HAP-1 (cell line): ENCODE results near the gene TUNAR.
"Not testable (repeated sequence)": the region's sequence is repeated elsewhere in the genome, so short reads cannot be mapped to it uniquely, and the experiment has no call there.

Experiments
- DNase-seq, 2 experiments: peaks; one replicate each; pipeline ENCODE4 v3.0.0-alpha.2; 2016 to 2020; ENCODE audit warnings: low spot score in 2 of 2
- H3K27me3 ChIP-seq: fragments of 250-450 bp; sonication (Bioruptor Pico); 2 replicates; pipeline ENCODE4 v1.5.1; 2020; ENCODE audit warnings: low read depth, mild to moderate bottlenecking, moderate library complexity
- H3K36me3 ChIP-seq: fragments of 250-450 bp; sonication (Bioruptor Pico); replicated peaks from 2 replicates; pipeline ENCODE4 v1.5.1; 2020; ENCODE audit warnings: mild to moderate bottlenecking
- H3K4me1 ChIP-seq: fragments of 250-450 bp; sonication (Bioruptor Pico); 2 replicates; pipeline ENCODE4 v1.5.1; 2020; ENCODE audit warnings: mild to moderate bottlenecking
- H3K4me3 ChIP-seq: fragments of 250-450 bp; sonication (Bioruptor Pico); 2 replicates; pipeline ENCODE4 v1.5.1; 2020; ENCODE audit warnings: mild to moderate bottlenecking, moderate library complexity
- H3K9me3 ChIP-seq: fragments of 250-450 bp; sonication (Bioruptor Pico); 2 replicates; pipeline ENCODE4 v1.5.1; 2020; ENCODE audit warnings: mild to moderate bottlenecking, moderate library complexity
- in situ Hi-C: fragments of 300-500 bp; cut with MboI; formaldehyde crosslinking; loops from 3 replicates; pipeline ENCODE4 v1.14.3; 2020; ENCODE audit warnings: low sequenced_read_pairs, inconsistent platforms, mixed read lengths

The TUNAR gene

GRCh38 chr14:95946867-95947266 lies 70.2 kb downstream of the TUNAR start:
- Histone ChIP-seq H3K4me1 (peaks cover 23% of the 10 kb centered on the region), H3K4me3 (no peak overlapping the region), H3K9me3 (peaks cover 9% of the 10 kb centered on the region; the same call in 1 of the 2 replicates), H3K36me3 (no peaks in the 10 kb centered on the region), H3K27me3 (no peaks in the 10 kb centered on the region)
- in situ Hi-C loops = no loop called here
- peak; percentile 8 to 45 for DNase-seq

GRCh38 chr14:95948558-95948981 lies 71.9 kb downstream of the TUNAR start:
- H3K36me3 ChIP-seq = no peaks in the 10 kb centered on the region
- peaks cover 23% of the 10 kb centered on the region for H3K4me1 ChIP-seq
- in situ Hi-C loops = no loop called here
- no peaks in the 10 kb centered on the region for H3K9me3 ChIP-seq
- H3K27me3 ChIP-seq = no peaks in the 10 kb centered on the region
- DNase-seq = peak; percentile 89 to 97
- H3K4me3 ChIP-seq = no peak overlapping the region

DNA sequence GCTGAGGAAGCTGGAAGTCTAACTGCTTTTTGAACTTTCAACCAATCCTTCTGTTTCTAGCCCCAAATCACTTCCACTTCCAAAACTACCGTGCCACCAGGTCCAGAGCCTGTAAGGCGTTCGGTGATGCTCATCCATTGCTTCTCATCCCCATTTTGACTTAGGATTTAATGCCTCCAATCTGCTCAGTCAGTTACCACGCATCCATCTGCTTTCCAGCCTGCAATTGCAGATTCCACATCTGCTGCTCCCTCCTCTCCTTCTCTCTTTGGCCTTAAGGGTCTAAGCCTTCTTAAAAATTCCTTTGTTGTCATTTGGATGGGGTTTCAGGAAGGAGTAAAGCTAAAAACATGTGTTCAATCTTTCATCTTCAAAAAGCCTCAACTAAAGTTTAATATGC lies 74.7 kb downstream of the TUNAR start:
- Histone ChIP-seq H3K9me3 (no peaks in the 10 kb centered on the region), H3K36me3 (no peaks in the 10 kb centered on the region), H3K4me1 (peaks cover 18% of the 10 kb centered on the region), H3K27me3 (no peaks in the 10 kb centered on the region), H3K4me3 (no peak overlapping the region)
- in situ Hi-C loops = no loop called here
- DNase-seq = no peak

DNA sequence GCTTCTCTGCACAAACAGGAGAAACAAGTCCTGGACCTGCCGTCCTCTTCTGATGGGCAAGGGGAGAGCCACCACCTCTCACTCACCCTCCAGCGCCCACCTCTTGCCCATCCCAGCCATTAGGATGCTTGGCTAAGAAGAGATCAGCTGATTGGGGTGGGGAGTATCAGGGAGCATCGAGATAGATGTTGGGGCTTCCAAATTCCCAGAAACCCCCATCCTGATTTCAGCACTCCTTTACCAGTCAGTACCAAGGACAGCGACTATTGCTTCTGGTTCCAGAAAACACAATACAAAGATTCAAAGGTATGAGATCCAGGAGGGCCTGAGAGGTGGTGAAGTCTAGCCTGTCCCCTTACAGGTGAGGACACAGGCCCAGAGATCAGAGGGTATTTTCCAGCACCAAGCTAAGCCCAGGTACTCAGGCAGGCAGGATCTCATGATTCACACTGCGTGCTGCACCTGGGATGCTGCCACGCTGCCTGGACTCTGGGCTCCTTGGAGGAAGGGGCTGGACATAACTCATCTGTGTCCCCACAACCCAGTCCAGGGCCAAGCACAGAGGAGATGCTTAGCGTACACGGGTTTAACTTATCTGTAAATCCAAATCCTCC lies 76.6 kb downstream of the TUNAR start:
- H3K27me3 ChIP-seq = no peaks in the 10 kb centered on the region
- DNase-seq = peak; percentile 36 to 54
- peaks cover 8% of the 10 kb centered on the region for H3K4me1 ChIP-seq
- in situ Hi-C loops = no loop called here
- H3K36me3 ChIP-seq = no peaks in the 10 kb centered on the region
- H3K9me3 ChIP-seq = no peaks in the 10 kb centered on the region
- no peak overlapping the region for H3K4me3 ChIP-seq

DNA sequence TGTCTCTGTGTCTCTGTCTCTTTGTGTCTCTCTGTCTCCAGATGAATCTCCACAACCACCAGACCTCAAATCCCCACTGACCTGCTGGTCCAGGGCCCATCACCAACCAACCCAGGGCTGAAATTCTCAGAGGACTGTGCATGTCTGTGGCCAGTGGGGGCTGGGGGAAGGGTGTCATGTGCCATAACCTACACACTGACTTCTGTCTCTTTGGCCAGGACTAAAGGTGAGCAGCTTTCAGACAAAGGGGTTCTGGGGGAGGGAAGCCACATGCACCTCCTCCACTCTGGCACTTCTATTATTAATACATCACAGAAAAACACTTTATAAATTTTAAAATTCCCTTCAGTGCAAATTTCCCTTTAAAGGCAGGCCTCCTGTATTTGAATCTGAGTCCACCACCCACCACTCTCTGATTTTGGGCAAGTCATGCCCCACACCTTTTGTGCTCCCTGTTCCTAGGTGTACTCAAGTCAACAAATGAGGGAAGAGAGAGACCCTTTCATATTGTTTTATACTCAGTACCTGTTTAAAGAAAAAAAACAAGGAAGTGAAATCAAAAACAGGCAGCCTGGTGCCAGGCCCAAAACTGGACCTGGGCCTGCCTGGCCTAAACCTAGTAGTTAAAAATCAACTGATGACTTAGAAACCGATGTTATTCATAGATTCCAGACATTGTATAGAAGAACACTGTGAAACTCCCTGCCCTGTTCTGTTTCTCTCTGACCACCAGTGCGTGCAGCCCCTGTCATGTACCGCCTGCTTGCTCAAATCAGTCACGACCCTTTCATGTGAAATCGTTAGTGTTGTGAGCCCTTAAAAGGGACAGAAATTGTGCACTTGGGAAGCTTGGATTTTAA lies 80.2 kb downstream of the TUNAR start:
- no peak for DNase-seq
- no peaks in the 10 kb centered on the region for H3K27me3 ChIP-seq
- no peaks in the 10 kb centered on the region for H3K36me3 ChIP-seq
- no peaks in the 10 kb centered on the region for H3K4me1 ChIP-seq
- in situ Hi-C loops = no loop called here
- H3K9me3 ChIP-seq = no peaks in the 10 kb centered on the region
- no peak overlapping the region for H3K4me3 ChIP-seq

DNA sequence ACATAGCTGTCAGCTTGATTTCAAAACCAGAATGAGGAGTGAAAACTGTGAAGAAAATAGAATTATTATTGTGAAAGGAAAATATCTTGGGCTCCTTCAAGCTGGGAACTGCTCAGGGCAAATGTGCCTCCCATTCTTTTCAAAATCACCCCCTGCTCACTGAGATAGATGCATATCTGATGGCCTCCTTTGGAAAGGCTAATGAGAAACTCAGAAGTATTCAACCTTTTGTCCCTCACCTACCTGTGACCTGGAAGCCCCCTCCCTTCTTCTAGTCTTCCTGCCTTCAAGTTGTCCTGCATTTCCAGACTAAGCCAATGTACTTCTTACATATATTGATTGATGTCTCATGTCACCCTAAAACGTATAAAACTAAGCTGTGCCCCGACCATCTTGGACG lies 81.5 kb downstream of the TUNAR start:
- in situ Hi-C loops = no loop called here
- Histone ChIP-seq H3K4me3 (no peak overlapping the region), H3K36me3 (no peaks in the 10 kb centered on the region), H3K27me3 (no peaks in the 10 kb centered on the region), H3K9me3 (no peaks in the 10 kb centered on the region), H3K4me1 (no peaks in the 10 kb centered on the region)
- DNase-seq = no peak

DNA sequence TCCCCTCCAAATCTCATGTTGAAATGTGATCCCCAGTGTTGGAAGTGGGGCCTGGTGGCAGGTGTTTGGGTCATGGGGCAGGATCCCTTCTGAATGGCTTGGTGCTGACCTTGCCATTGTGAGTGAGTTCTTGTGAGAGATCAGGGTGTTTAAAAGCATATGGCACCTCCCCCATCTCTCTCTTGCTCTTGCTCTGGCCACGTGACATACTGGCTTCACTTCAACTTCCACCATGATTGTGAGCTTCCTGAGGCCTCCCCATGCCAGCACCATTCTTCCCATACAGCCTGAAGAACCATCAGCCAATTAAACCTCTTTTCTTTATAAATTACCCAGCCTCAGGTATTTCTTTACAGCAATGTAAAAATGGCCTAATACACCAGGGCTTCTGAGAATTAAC lies 82.7 kb downstream of the TUNAR start:
- DNase-seq = no peak
- Histone ChIP-seq H3K27me3 (no peaks in the 10 kb centered on the region), H3K4me3 (no peak overlapping the region), H3K9me3 (peaks cover under 1% of the 10 kb centered on the region; the same call in 1 of the 2 replicates), H3K36me3 (no peaks in the 10 kb centered on the region), H3K4me1 (no peaks in the 10 kb centered on the region)
- in situ Hi-C loops = no loop called here

GRCh38 chr14:95961481-95961880 lies 84.8 kb downstream of the TUNAR start:
- Histone ChIP-seq H3K27me3 (no peaks in the 10 kb centered on the region), H3K4me3 (no peak overlapping the region), H3K9me3 (peaks cover 8% of the 10 kb centered on the region), H3K4me1 (no peaks in the 10 kb centered on the region), H3K36me3 (no peaks in the 10 kb centered on the region)
- DNase-seq = no peak
- in situ Hi-C loops = no loop called here

- H3K4me3 ChIP-seq = no peak overlapping the region
- H3K36me3 ChIP-seq = no peaks in the 10 kb centered on the region
- in situ Hi-C loops = no loop called here
- H3K9me3 ChIP-seq = peaks cover 8% of the 10 kb centered on the region
- DNase-seq = no peak
- no peaks in the 10 kb centered on the region for H3K4me1 ChIP-seq
- no peaks in the 10 kb centered on the region for H3K27me3 ChIP-seq
Measured at GRCh38 chr14:95964901-95965300, 88.3 kb downstream of the TUNAR start.

DNA sequence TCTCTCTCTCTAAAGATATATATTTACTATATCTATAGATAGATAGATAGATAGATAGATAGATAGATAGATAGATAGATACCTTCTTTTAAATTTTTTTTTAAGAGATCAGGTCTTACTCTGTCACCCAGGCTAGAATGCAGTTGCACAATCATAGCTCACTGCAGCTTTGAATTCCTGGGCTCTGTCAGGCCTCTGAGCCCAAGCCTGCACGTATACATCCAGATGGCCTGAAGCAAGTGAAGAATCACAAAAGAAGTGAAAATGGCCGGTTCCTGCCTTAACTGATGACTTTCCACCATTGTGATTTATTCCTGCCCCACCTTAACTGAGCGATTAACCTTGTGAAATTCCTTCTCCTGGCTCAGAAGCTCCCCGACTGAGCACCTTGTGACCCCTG lies 91.4 kb downstream of the TUNAR start:
- H3K27me3 ChIP-seq, DNase-seq, in situ Hi-C loops, H3K9me3 ChIP-seq, H3K4me1 ChIP-seq, H3K4me3 ChIP-seq, H3K36me3 ChIP-seq: not testable (repeated sequence)
